Right atrium auricular region (tissue), 2 donors: ENCODE data around the gene PNKD. TPM values are rescaled to one million over a fixed set of nuclear protein-coding genes. Genes with fewer than 3 reads are reported as not detected.
A peak's percentile ranks its signal among the peaks of the same experiment; 100 is the strongest.

Experiments
- DNase-seq: peaks from one replicate; pipeline ENCODE4 v3.0.0-alpha.2; 2019; ENCODE audit warnings: low spot score
- H3K27ac ChIP-seq, 2 donors: fragments of 200-600 bp; sonication (generic); 1 replicate in 1 of 2; 2 replicates in 1 of 2; pipeline ENCODE4 v1.5.1; 2016 to 2019
- H3K27me3 ChIP-seq, 2 donors: fragments of 200-600 bp; sonication (generic); one replicate each; pipeline versions ENCODE4 v1.5.1 to v1.6.0; 2017 to 2019
- H3K36me3 ChIP-seq: fragments of 200-600 bp; sonication (generic); one replicate; pipeline ENCODE4 v1.5.1; 2016
- H3K4me1 ChIP-seq, 2 donors: fragments of 200-600 bp; sonication (generic); one replicate each; pipeline versions ENCODE4 v1.5.1 to v1.6.0; 2017 to 2019
- H3K4me3 ChIP-seq, 2 donors: fragments of 200-600 bp; sonication (generic); 1 replicate in 1 of 2; 2 replicates in 1 of 2; pipeline ENCODE4 v1.5.1; 2017 to 2019; ENCODE audit warnings: mild to moderate bottlenecking in 1 of 2, moderate library complexity in 1 of 2
- H3K9me3 ChIP-seq, 2 donors: fragments of 200-600 bp; sonication (generic); one replicate each; pipeline ENCODE4 v1.5.1; 2019
- CTCF ChIP-seq, 2 donors: fragments of 200-600 bp; sonication (generic); IDR thresholded peaks; one replicate each; pipeline ENCODE4 v1.5.1; 2019; ENCODE audit warnings: antibody characterized with exemption in 2 of 2
- total RNA-seq, 2 donors: library from RNA; depleted of rRNA; stranded (reverse); fragments of >200 nt; gene quantifications; one replicate each; pipeline ENCODE4 v1.1.0, GENCODE V29; 2016

PNKD gene
- total RNA-seq, 2 donors from 2014 or later = 54.5 to 71.4 TPM

DNA sequence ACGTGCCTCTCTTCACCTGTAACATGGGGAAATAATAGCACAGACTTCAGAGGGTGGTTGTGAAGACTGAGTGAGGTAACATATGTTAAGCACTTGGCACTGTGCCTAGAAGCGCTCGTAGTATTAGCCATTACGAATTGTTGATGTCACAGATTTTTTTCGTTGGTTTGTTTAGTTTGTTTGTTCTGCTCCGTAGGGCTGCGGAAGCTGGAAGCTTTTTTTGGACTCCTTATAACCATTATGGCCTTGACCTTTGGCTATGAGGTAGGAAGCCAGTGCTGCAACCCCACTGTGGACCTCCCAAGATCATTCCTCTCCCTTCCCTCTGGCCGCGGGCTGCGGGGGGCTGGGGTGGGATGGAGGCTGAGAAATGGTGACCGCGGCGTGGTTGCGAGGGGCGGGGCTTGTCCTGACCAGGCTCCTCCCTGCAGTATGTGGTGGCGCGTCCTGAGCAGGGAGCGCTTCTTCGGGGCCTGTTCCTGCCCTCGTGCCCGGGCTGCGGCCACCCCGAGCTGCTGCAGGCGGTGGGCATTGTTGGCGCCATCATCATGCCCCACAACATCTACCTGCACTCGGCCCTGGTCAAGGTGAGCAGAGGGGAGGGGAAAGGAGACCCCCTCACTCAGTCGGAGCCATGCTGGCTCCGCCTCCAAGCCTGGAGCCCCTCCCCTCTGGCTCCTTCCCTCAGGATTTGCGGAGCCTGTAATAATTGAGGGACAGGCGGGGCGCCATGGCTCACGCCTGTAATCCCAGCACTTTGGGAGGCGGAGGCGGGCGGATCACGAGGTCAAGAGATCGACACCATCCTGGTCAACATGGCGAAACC lies 117.3 kb downstream of the PNKD start:
- Histone ChIP-seq H3K27ac (peak overlapping the region; percentile 19 to 44), H3K27me3 (no peaks in the 10 kb centered on the region), H3K4me1 (peaks cover 0 to 10% of the 10 kb centered on the region in 2 donors), H3K9me3 (no peaks in the 10 kb centered on the region), H3K4me3 (peak overlapping the region; percentile 37 to 50), H3K36me3 (no peaks in the 10 kb centered on the region)
- no peak for TF ChIP-seq CTCF (IDR thresholded peaks at IDR 0.05)
- DNase-seq = no peak

- Histone ChIP-seq H3K27ac (no peak overlapping the region), H3K4me1 (peaks cover 0 to 10% of the 10 kb centered on the region in 2 donors), H3K9me3 (no peaks in the 10 kb centered on the region), H3K4me3 (no peak overlapping the region), H3K27me3 (no peaks in the 10 kb centered on the region), H3K36me3 (no peaks in the 10 kb centered on the region)
- TF ChIP-seq CTCF (IDR thresholded peaks at IDR 0.05) = no peak
- no peak for DNase-seq
Observed at GRCh38 chr2:218389333-218390150, 119.2 kb downstream of the PNKD start.

DNA sequence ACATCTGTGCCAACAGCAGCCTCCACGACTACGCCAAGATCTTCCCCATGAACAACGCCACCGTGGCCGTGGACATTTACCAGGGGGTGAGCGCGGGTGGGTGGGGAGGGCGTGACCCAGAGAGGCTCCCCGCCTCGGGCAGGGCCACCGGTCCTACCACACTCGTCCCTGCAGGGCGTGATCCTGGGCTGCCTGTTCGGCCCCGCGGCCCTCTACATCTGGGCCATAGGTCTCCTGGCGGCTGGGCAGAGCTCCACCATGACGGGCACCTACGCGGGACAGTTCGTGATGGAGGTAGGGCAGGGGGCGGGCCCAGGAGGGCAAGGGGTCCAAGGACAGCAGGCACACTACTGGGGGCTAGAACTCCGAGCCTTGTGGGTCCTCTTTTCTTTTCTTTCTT lies 120.9 kb downstream of the PNKD start:
- TF ChIP-seq CTCF (IDR thresholded peaks at IDR 0.05) = no peak
- H3K4me1 ChIP-seq = peaks cover 0 to 16% of the 10 kb centered on the region in 2 donors

DNA sequence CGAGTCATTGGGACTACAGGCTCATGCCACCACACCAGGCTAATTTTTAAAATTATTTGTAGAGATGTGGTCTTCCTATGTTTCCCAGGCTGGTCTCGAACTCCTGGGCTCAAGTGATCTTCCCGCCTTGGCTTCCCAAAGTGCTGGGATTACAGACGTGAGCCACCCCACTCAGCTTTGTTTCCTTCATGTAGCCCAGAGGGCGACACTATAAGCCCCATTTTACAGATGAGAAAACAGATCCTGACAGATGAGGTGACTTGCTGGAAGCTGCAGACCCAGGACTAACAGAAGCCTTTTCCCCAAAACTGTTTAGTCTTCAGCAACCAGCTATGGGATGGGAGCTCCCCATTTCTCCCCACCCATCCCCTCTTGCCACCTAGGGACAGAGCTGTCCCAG lies 122.1 kb downstream of the PNKD start:
- Histone ChIP-seq H3K4me3 (no peak overlapping the region), H3K27me3 (no peaks in the 10 kb centered on the region), H3K27ac (no peak overlapping the region), H3K9me3 (no peaks in the 10 kb centered on the region), H3K4me1 (peaks cover 0 to 21% of the 10 kb centered on the region in 2 donors), H3K36me3 (no peaks in the 10 kb centered on the region)
- no peak for TF ChIP-seq CTCF (IDR thresholded peaks at IDR 0.05)
- no peak for DNase-seq

More for the DNA sequence above, 120.9 kb downstream of the PNKD start:
- Histone ChIP-seq H3K27ac (no peak overlapping the region), H3K36me3 (no peaks in the 10 kb centered on the region), H3K27me3 (no peaks in the 10 kb centered on the region), H3K9me3 (no peaks in the 10 kb centered on the region), H3K4me3 (no peak overlapping the region)
- no peak for DNase-seq

DNA sequence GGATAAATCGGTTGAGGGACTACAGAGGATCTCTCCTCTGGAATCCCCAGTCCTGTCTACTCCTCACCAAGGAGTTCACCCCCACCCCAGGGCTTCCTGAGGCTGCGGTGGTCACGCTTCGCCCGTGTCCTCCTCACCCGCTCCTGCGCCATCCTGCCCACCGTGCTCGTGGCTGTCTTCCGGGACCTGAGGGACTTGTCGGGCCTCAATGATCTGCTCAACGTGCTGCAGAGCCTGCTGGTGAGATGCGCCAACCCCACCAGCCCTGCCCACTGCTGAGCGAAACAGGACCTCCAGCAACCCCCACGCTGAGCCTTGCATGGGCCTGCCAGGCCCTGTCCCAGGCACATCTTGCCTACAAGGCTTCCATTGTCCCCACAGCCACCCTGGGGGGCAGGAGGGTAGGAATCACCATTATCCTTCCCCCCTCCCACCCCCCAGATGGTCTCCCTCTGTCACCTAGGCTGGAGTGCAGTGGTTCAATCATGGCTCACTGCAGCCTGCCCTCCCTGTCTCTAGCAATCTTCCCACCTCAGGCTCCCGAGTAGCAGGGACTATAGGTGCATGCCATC lies 122.7 kb downstream of the PNKD start:
- H3K27ac ChIP-seq = no peak overlapping the region
- H3K4me3 ChIP-seq = no peak overlapping the region
- peaks cover 0 to 21% of the 10 kb centered on the region in 2 donors for H3K4me1 ChIP-seq
- H3K27me3 ChIP-seq = no peaks in the 10 kb centered on the region
- no peaks in the 10 kb centered on the region for H3K36me3 ChIP-seq
- no peak for DNase-seq
- H3K9me3 ChIP-seq = no peaks in the 10 kb centered on the region
- no peak for TF ChIP-seq CTCF (IDR thresholded peaks at IDR 0.05)
